HG03139 (cell line): ENCODE results near the gene ITGA5.
A peak's percentile ranks its signal among the peaks of the same experiment; 100 is the strongest.

ENCODE experiments used
- ATAC-seq: cut with Tn5 transposase; IDR thresholded peaks from one replicate; pipeline ENCODE4 v1.9.1; 2021; ENCODE audit not compliant: unreplicated experiment

ITGA5 gene

DNA sequence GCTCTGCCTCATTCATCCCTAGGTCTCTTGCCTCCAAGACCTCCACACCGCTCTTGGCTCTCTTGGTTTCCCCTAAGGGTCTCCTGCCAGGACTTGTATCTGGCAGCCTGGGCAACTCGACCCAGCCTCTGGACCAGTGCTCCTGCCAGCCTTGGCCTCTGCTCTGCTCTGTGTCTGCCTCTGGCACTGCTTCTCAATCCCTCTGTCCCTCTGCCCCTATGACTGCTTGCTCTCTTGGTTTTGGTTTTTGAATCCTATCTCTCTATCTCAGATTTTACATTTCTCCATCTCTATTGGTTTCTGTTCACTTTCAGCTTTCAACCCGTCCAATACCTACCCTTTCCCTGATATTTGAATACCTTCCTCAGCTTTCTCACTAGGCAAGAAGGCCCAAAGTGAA, 6.3 kb downstream of the ITGA5 start:
- ATAC-seq, result no peak

DNA sequence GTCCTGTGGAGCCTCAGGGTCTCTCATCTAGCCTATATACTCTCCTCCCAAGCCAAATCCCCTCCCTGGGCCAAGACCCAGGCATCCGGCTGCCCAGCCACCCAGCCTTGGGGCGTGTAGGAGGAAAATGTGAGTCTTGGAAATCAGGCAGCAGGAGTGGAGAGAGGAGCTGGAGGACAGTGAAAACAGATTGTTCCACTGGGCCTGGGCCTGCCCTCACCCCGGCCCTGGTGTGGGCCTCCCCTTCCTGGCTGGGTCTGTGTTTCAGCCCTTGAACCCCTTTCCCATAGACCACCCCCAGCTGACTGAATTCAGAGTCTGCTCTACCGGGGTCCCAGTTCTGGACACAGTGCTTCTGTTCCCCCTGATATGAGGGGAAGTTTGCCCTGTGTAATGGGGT, 6.7 kb downstream of the ITGA5 start:
- ATAC-seq, result no peak

DNA sequence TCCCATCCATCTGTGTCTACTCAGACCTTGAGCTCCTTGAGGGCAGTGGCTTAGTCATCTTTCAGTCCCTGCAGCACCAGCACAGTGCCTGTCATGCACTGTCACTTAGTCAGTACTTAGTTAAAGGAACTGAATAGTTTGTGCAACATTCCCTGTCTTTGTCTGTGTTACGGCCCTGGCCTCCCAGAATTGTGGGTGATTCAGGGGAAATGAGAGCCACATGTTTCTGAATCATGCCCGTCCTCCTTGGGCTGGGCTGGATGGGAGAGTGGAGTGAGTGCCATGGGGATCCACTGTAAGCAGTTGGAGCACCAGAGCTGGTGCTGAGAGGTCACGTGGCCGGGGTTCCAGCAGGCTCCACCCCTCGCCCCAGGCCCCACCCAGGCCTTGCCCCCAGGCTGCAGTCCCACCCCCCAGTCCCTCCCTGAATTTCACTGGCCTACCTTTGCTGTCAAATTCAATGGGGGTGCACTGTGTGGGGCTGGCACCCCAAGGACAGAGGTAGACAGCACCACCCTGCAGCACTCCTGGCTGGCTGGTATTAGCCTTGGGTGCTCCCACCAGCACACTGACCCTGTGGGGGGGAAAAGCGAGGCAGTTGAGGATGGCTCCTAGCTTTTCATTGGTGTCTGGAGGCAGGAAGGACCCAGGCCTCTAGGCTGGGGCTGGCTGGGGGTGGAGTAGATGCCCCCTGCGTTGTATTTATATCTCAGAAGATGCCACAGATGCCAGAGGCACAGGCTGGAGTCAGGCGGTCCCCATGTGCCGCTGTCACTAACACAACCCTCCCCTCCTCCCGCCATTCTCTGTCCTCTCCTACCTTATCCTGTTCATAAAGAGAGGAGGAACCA, 7.5 kb downstream of the ITGA5 start:
- no peak for ATAC-seq

DNA sequence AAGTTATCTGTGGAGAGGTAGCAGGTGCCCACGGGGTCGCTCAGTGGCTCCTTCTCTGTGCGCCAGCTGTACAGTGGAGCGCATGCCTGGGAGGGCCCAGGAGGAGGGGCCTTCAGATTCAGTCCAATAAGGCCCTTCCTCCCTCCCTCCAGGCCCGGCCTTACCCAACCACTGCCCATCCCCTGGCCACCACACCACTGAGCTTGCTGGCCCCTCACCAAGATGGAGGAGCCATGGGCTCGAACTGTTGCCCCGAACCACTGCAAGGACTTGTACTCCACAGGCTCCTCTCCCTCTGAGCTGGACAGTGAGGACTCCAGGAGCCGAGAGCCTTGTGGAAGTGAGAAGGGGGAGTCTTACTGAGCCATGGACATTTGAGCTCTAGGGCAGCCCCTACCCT, 9.8 kb downstream of the ITGA5 start:
- ATAC-seq, result no peak

DNA sequence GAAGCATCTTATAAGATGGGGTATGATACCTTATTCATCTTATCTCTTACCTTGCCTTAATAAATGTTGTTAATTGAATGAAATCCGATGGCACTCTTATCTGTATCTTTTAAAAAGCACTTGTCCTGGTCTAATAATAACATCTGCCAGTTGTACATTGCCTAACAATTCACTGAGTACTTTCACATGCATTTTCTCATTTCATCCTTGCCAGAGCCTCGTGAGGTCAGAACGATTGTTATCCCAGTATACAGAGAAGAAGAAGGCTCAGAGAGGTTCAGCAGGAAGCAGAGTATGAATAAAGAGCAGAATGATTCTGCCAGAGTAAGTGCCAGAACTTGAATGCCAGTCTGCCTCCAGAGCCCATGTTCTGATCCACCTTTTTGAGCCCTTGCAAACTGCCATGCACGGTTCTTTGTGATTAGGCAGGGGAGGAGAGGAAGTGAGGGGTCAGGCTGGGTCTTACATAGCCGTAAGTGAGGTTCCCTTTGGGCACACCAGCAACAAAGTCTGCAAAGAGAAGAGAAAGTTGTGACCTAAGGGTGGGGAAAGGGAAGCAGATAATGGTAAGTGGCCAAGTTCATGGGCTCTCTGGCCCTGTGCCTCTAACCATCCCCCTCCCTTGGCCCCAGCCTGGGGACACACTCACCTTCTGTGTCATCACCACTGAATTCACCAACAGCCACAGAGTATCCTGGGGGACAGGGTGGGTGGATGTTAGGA, 11.7 kb downstream of the ITGA5 start:
- no peak for ATAC-seq

DNA sequence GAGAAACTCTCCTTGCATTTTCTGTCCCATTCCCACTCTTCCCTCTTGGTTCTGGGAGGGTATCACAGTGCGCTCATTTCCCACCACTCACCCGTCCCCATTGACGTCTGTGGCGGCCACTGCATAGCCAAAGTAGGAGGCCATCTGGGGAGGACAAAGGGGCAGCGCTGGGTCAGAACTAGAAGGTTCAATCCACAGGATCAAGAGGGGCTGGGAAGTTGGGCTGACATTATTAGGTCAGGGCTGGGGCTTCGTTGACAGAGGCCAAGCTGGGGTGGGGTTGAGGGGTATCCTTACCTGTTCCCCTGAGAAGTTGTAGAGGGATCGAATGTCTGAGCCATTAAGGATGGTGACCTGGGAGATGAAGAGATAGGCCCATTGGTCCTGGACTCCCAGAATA, 13.5 kb downstream of the ITGA5 start:
- ATAC-seq, result no peak

DNA sequence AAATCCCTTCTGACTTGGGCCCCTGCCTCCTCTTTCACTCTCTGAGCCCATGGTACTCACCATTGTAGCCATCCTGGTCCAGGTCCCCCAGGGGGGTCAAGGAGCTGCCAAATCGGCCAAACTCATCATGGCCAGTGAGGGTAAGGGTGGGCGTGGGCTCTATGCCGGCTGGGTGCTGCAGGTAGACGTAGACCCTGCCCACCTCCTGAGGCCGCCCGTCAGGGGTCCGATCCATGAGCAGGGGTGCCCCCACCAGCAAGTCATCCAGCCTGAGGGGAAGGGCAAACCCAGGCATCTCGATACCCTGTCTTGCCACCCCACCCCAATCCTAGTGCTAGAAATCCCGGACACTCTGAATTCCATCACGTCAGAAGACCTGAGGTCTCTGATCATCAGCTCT, 14.0 kb downstream of the ITGA5 start:
- no peak for ATAC-seq

DNA sequence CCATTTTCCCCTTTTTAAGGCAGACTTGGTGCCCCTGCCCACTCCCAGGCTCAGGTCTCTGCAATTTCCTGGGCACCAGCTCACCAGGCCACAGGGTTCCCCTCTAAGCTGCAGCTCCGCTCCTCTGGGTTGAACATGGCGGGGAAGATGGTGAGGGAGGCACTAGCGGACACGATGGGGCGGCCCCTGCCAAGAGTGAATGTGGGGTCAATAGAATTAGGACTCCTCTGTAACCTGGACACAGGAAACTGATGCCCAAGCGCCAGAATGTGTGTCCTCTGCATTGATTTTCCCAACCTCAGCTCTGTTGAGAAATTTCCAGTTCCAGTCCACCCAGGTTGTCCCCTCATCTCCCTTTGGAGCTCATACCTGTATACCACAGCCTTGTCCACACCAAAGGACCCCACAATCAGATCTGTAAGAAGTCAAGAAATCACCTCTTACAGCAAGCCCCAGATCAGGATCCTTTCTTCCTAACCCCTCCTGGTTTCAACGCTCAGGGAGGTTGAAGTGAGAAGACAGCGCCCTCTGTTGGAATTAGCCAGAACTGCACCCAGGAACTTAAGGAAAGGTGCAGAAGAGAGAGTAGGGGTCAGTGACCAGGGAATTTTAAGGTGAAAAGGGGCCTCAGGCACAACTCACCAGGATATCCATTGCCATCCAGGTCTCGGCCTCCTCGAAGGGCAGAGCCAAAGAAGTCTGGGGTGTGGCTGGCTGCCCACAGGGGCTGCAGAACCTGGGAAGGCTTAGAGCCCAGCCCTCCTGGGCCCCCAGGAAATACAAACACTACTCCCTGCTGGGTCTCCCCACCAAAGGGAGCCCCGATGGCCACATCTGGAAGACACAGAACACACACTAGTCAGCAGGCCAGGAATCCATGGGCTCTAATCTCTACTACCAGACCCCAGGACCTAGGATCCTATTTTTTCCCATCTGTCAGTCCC, 14.7 kb downstream of the ITGA5 start:
- no peak for ATAC-seq

DNA sequence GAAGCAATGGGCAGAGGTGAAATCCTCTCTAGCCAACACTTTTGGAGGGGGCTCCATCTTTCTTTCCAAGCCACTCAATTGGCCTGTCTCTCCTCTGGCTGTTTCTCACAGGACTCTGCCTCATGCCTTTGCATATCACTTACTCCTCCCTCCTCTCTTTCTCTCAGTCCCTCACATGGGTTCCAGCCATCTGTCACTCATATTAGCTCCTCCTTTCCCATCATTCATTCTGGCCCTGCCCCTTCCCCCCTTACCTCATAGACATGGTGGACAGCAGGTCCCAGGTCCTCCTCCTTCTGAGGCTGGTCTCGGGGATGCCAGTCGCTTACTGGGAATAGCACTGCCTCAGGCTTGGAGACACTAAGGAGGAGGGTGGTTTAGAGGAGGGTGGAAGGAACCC, 17.9 kb downstream of the ITGA5 start:
- ATAC-seq, result no peak

DNA sequence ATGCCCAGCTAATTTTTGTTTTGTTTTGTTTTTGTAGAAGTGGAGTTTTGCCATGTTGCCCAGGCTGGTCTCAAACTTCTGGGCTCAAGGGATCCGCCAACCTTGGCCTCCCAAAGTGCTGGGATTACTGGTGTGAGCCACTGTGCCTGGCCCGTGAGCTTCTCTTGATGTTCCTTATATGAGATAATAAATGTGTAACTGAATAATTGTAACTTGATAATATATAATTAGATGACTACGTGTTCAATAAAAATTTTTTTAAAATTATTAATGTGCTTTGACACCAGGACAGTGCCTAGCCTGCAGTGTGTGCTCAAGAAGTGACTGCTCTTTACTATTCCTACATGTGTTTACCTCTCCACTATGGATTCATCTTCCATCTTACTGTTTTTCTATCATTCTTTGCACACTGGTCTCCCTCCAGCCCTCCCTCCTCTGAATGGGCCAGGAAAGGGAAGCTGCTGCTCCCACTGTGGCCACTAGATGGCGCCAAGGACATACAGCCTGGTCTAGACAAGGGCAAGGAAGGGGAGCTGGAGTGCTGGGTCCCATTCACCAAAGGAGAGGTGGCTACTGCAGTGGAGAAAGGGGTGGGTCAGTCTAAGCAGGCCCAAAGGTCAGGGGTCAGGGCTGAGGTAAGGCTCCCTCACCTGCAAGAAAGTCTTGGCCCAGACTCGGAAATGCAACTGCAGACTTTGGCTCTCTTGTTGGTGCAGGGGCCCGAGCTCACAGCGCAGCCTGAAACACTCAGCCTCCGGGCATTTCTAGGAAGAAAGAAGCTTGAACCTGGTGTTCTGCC, 19.9 kb downstream of the ITGA5 start:
- ATAC-seq, result no peak

DNA sequence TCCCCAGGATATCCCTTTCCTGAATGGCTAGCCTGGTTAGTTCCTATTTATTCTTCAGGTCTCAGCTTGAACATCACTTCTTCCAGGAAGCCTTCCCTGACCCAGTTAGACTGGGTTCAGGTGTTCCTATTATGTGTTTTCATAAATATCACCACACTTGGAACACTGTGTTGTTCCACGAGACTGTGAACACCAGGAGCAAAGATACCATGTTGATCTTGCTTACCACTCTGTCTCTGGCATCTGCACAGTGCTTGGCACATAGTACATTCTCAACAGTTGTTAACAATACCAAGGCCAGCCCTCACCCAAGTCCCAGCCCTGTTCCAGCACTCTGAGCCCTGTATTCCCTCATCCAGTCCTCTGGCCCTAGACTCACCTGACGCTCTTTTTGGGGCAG, 20.8 kb downstream of the ITGA5 start:
- no peak for ATAC-seq

DNA sequence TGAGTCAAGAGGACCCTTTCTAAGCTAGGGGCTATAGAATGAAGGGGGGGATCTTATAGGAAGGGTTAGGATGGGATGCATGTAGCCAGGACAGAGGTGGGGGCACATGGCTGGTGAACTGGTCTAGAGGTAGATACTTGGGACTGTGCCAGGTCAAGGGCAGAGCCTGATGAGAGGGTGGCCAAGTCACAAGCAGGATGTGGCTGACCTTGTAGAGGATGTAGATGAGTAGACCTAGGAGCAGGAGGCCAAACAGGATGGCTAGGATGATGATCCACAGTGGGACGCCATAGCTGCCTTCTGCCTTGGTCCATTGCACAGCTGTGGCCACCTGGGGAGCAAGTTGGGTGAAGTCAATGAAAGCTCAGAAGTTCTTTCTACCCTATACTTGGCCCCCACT, 21.9 kb downstream of the ITGA5 start:
- ATAC-seq, result no peak

DNA sequence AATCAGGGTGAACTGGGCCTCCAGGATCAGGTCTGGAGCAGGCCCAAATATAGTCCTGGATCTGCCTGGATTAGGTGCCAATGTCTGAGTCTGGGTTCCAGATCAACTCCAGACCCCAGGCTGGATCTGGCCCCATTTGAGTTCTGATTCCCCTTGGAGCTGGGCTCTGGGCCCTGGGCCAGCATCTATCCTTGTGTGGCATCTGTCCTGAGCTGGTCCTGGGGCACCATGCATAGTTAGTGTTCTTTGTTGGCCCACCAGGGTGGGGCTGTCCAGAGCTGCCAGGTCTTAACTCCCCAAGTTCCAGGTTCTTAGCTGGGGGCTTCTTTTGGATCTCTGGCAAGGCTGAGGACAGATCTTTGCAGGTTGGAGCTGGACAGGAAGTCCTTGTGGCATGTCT, 23.5 kb downstream of the ITGA5 start:
- ATAC-seq, result no peak

DNA sequence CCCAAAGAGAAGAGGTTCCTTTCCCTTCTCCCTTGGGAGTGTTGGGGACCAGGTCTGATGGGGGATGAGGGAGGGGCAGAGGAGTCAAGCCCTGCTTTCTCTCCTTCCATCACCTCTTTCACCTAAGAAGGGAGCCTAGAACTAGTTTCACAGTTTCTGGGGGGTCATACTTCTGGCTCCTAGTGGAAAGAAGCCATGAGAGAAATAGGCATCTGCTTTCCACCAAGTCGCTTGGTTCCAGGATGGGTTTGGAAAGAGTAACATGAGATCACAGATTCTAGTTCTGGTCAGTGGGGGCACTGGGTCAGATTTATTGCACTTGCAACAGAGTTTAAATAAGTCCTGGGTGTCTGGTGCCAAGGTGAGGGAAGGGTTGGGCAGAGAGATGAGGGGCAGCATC, 24.1 kb downstream of the ITGA5 start:
- ATAC-seq, result no peak

DNA sequence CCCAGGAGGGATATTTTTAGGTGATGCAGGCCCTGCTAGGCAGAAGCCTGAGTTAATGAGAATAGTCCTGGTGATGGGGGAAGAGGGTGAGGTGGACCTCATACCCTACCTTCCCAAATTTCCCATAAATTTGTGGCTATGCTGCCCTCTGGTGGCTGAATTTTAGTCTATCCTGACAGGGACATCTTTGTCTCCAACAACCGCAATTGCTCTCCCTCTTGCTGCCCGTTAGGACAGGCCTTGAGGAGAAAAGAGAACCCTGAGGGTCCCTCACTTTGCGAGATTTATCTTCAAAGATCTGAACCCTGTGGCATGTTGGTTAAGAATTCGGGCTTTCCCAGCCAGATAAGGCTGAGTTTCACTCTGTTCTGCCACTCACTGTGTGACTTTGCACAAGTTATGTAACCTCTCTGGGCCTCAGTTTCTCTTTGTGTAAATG, 24.8 kb downstream of the ITGA5 start:
- no peak for ATAC-seq

DNA sequence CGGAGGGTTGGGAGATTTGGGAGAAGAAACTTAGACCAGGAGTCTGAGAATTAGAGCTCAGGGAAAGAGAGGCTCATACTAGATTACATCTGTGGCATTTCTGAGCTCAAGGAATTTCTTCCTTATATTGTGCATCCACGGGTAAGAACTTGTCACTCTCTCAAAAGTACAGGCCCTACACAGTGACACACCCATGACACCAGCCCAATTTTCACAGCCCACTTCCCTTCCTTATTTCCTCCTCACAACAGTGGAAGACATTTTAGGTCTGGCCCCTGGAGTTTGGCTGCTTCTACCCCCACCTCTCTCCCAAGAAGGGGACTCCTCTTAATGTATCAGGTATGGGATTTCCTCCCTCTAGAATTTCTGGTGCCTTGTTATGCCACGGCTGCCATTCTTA, 25.3 kb downstream of the ITGA5 start:
- ATAC-seq, result no peak

DNA sequence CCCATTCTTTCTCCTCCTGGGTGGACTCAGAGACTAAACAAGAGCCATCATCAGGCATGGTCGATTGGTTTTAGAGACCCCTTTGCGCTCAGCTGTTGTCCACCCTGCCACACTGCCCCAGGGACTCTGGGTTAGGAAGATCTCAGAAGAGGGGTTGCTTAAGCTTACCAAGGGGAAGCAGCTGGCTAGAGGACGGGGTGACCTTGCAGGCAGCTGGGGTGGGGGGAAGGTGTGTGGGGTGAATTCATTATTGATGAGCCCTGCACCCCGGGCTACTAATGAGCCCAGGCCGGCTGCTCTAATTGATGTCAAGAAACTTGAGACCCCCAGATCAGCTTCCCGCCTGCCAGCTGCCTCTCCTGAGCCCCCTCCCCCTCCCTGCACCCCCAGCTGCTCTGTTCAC, 25.9 kb downstream of the ITGA5 start:
- ATAC-seq, result no peak

DNA sequence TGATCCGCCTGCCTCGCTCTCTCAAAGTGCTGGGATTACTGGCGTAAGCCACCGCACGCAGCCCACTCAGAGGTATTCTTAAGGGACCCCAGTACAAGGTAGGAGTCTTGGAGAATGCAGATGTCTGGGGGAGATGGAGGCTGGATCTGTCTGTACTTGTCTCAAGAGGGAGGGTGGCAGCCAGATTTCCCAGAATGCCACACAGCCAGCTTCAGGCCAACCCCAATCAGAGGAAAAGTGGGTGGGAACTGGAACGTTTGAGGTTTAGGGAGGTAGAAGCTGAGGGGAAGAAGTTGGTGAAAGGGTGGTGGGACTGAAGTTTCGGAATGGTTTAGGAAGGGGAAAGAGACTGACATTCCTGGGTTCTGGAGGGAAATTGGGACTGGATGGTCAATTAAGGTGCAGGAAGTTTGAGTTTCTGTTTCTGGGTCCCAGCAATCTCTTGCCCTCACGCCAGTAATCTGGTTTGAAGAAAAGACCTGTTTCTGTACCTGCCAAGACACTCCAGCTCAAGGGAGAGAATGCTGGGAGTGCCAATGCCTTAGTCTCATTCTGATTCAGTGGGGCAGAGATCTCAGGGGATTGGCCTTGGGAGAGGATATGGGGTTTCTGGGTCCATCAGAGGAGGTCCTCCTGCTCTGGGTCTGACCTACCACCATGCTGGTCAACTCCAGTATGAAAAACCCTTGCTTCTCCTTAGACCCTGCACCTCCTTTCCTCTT, 26.4 kb downstream of the ITGA5 start:
- ATAC-seq, result no peak

DNA sequence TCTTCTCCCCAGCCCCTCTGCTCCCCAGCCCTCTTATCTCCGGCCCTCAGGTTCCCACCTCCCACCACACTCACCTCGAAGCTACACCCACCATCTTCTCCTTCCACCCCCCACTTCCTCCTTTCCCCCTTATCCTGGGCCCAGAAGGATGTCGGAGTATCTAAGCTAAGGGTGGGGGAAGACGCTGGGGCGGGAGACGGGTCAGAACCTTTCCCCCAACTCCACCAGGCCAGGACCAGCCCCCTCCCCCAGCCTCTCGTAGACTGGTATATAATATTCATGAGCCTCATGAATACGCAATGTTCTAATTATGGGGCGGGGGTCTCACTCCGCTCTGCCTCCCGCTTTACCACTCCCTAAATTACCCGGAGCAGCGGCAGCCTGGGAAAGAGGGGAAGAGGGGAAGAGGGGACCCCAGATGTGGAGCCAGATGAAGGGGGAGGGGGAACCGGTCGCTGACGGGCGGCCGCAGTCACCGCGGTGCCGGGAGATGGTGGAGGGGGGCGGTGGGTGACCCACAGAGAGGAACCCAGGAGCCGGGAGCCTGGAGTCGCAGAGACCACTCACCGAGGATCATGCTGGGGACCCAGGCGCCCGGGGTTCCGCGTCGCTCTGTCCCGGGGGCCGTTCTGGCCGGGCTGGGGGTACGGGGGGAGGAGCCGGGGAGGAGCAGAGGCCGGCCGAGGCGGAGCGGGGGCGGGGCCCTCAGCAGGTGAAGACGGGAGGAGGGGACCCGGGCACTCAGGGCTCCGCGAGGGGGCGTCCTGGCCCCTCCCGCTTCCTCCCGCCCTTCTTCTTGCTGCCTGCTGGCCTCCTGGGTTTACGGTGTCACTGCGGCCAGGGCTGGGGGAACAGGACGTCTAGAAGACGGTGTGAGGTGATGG, 28.2 kb downstream of the ITGA5 start:
- peak; percentile 55 for ATAC-seq
